ELR (cell line): ENCODE data around the gene ZNF778.
"Not testable (repeated sequence)": the region's sequence is repeated elsewhere in the genome, so short reads cannot be mapped to it uniquely, and the experiment has no call there.

Experiments
- DNase-seq: peaks from one replicate; pipeline ENCODE4 v3.0.0-alpha.2; 2015; ENCODE audit warnings: low read depth

The ZNF778 gene

GRCh38 chr16:89217138-89217387 is 440 bp upstream of the ZNF778 start:
- DNase-seq = no peak

- DNase-seq = no peak
These were observed 1.9 kb downstream of the ZNF778 start for GRCh38 chr16:89219365-89219764.

GRCh38 chr16:89221604-89222003 is 4.1 kb downstream of the ZNF778 start:
- DNase-seq = no peak

GRCh38 chr16:89222931-89223330 is 5.4 kb downstream of the ZNF778 start:
- DNase-seq = no peak

DNA sequence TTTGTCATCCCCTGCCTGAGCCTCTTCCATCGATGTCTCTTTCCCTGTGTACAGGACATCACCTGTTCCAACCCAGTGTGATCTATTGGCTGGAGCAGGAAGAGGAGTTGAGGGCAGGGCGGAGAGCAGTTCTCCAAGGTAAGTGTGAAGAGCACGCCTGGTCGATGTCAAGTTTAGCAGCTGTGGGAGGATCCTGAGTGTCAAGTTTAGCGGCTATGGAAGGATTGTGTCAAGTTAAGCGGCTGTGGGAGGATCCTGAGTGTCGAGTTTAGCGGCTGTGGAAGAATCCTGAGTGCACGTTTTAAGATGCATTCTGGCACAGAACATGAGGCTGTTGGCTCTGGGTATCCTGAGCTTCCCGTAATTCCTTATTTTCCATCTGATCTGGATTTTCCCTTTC is 7.2 kb downstream of the ZNF778 start:
- no peak for DNase-seq

DNA sequence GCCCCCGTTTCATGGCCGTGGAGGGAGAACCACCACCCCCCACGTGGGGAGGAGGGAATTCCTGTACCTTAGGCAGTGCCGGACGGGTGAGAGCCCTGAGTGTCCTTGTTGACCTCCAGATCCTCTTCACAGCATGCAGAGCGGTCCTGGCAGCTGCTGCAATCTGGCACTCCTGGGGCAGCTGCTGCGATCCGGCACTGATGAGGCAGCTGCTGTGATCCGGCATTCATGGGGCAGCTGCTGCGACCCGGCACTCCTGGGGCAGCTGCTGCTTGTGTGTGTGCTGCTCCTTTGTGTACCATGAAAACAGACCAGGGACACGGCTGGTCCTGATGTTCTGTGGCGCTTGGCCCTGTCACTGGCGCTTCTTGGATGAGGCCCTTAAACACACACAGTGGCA is 12.8 kb downstream of the ZNF778 start:
- no peak for DNase-seq

DNA sequence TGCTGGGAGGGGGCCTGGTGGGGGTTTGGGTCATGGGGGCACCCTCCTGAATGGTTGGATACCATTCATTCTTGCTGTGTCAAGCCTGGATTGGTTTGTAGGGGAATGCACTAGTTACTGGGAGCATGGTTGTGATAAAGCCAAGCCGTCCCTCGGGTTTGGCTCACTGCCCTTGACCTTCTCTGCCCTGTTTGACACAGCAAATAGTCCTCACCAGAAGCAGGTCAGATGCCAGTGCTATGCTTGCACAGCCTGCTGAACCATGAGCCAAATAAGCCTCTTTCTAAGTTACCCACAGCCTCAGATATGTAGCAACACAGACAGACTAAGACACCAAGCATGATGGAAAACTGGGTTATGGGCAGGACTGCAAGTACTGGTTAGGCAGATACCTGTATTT is 14.6 kb downstream of the ZNF778 start:
- DNase-seq = no peak

DNA sequence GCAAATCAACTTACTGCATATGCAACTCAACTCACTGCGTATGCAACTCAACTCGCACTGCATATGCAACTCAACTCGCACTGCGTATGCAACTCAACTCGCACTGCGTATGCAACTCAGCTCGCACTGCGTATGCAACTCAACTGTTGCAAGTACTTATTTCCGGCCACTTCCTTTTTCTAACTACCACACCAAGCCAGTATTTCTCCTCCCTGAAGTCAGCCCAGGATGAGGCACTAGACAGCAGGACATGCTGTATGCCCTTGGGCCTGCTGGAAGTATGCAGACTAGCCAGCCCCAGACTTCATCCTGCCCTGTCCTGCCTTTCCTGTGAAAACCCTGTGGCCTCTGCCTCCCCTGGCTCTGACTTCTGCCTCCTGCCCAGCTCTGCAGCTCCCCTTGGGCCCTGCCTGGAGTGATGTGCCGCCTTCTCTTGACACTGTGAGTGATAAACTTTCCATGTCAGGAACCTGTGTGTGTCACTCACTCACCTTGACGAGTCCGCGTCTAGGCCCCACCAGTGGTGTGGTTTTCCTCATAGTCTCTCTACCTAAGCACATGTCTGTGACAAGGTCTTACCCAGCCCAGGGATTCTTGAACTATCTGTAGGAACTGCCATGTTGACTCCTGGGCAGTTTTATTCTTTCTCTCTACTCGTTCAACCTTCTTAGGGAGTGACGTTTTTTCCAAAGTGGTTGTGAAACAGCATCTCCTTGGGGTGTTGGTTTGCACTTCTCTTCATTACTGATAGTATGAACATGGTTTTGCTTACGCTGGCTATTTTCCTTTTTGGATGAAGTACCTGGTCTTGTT is 16.4 kb downstream of the ZNF778 start:
- no peak for DNase-seq

GRCh38 chr16:89237733-89238132 is 20.2 kb downstream of the ZNF778 start:
- DNase-seq = peak; percentile 50

GRCh38 chr16:89241187-89242007 is 23.9 kb downstream of the ZNF778 start:
- peak; percentile 78 for DNase-seq

DNA sequence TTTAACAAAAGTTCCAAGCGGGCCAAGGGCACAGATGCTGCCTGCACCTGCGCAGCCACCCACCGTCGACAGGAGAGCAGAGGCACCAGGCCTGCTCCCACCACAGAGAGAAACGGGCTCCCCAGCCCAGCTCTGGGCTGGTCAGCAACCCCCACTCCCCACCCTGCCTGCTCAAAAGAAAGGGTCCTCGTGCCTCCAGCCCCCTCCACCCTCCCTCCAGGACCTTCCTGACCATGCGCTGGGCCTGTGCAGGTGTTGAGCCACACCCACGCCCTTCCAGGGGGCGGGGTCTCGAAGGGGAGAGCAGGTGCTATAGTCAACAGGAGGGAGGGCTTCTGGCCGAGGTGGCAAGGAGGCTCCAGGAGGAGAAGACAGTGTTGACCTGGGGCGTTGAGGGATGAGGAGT is 25.3 kb downstream of the ZNF778 start:
- DNase-seq = no peak

GRCh38 chr16:89243664-89244063 is 26.2 kb downstream of the ZNF778 start:
- DNase-seq = no peak

- DNase-seq = not testable (repeated sequence)
These were observed 26.8 kb downstream of the ZNF778 start for GRCh38 chr16:89244264-89244663.

DNA sequence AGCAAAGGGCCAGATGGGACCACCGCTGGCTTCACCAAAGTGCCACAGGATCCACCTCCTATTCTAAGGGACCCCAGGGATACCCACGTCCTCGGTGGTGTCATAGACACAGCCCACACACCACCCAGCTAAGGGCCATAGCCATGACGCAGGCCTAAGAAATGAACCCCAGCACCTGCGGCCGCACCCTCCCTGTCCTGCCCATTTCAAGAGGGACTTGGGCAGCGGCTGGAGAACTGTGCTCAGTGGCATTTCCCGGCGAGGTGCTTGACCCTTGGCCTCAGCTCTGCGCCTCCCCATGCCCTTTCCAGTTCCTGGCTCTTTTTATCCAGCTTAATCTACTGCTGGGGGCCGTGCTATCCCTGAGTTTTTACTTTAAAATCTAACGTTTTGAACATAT is 27.3 kb downstream of the ZNF778 start:
- no peak for DNase-seq

- no peak for DNase-seq
These were observed 28.9 kb downstream of the ZNF778 start for GRCh38 chr16:89246383-89246902.

DNA sequence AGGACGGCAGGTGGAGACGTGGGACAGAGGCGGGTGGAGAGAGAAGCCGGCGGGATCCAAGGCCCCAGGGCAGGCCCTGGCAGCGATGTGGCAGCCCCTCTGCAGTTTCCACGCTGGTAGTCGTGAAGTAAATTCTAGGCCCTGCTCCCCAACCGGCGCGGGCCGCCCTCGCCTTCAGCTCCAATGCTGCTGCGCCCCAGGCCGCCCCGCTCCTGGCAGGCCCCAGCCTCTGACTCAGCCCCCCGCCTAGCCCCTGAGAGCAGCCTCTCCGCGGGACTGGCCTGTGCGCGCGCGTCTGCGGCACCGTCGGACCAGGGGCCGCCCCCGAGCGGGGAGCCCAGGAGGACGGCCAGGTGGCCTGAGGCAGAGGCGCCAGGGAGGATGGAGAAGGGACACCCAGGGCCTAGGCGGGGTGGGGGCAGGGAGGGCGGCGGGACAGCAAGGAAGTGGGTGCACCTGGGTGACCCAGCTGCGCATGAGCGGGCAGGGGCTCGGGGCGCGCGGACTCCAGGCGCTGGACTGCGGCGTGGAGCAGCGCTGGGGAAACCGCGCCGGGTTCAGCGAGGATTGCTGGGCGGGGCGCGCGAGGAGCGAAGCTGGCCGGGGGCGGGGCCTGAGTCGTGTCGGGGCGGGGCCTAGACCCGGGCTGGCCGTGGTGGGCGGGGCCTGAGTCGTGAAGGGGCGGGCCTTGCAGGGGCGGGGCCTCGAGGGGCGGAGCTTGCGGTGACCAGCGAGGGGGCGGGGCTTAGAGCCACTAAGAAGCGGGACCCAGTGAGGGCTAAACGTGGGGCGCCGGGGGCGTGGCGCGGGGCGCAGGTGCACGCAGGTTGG is 29.6 kb downstream of the ZNF778 start:
- peak; percentile 83 for DNase-seq

DNA sequence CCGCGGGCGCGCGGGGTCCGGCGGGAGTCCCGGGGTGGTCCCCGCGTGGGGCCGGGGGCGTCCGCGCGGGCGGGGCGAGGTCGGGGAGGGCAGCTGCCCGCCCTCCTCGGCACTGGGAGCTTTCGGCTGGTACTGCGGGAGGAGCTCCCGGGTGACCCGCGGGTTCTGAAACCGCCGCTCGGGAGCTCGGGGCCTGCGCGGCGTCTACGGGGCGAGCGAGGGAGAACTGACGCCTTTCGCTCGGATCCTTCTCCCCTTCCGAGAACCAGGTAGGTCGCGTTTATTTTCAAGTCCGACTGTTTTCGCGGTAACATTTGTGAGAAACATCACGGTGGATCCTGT is 30.2 kb downstream of the ZNF778 start:
- DNase-seq = not testable (repeated sequence)

DNA sequence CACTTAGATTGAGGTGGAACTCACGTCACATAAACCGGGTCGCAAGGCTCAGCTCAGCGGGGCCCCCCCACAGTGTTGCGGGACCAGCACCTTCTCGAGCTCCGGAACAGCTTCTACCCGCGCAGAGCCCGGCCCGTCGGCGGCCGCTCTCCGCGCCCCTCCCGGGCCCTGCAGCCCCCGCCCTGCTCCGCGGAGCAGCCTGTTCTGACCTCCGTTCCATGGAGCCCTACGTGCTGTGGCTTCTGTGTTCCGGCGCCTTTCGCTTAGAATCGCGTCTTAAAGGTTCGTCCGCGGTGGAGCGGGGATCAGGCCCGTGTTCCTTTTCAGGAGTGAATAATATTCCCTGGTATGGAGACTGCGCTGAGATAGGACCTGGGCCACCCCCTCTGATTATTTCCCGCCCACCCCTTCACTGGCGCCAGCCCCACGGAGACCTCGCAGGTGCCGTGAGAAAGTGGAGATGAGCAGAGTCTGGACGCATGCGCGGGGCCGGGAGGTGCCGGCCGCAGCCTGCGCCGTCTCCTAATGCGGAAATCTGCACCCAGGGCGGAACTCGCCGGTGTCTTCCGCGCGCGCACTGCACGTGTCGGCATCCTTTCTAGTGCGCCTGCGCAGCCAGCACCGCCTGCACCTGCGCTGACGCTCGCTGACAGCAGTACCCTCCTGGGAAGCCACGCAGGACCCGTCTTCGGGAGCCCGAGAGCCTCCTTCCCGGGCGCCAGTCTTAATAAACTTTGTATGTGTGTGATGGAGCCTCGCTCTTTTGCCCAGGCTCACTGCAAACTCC is 30.9 kb downstream of the ZNF778 start:
- no peak for DNase-seq

DNA sequence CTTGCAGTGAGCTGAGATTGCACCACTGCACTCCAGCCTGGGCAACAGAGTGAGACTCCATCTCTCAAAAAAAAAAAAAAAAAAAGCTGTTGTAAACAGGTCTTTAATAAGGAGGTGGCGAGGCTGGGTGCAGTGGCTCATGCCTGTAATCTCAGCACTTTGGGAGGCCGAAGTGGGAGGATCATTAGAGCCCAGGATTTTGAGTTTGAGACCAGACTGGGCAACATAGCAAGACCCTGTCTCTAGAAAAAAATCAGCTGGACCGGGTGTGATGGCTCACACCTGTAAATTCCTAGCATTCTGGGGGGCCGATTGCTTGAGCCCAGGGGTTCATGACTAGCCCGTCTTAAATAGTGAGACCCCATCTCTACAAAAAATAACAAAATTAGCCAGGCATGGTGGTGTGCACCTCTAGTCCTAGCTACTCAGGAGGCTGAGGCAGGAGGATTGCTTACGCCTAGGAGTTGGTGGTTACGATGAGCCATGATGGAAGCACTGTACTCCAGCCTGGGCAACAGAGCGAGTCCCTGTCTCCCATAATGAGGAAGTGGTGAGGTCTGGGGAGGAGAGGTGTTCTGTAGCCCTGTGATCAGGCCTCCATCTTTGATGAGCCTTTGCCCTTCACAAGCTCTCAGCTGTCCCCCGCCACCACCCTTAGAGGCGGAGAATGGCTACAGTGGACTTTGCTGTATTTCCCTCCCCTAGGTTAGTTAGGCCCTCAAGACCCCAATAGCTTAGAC is 36.2 kb downstream of the ZNF778 start:
- DNase-seq = no peak

DNA sequence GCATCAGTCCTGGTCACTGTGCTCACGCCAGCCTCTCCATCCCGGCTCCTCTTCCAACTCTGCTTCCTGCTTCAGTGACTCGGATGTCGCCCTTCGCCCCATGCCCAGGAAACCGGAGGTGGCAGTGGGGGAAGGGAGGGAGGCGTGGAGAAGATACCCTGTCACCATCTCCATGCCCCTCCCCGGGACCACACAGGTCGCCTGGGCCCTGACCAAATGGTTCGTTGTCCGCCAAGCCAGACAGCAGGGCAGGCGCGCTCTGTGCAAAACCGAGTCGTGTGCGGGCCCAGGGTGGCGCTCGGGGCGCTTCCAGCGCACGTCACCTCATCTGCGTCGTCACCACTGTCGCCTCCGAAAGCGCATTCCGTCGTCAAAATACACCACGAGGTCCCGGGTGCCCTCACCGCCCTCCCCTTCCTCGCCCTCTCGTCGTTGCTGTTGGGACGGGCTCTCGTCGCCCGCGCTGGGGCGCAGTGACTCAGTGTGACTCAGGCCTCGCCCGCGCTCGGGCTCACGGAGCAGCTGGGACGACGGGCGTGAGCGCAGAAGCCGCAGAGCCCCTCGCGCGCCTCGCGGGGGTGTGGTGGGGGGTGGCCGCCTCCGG is 39.2 kb downstream of the ZNF778 start:
- DNase-seq = peak; percentile 80

DNA sequence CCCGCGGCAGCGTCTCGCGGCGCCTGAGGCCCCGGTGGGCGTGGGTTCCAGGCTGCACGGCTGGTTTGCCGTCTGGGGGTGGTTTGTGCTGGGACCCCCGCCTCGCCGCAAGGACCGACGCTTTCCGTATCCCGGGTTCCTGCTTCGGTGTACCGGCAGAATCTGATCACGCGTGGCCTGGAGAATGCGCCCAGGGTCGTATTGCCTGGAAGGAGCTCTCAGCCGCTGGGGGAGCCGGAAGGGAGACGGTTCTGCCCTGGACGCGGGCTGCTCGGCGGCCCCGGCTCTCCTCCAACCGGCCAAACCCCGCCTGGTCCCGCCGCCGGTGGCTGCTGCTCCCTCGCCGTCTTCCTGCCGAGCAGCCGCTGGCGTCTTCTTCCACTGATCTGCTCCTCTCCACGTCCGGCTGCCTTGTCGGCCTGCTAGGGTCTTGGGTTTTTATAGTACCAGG is 39.8 kb downstream of the ZNF778 start:
- DNase-seq = peak; percentile 27
